Keratinocyte (primary cell): ENCODE measurements around the gene CSNK2A2. TPM values are rescaled to one million over a fixed set of nuclear protein-coding genes. Genes with fewer than 3 reads are reported as not detected.

Experiments
- DNase-seq: peaks from one replicate; pipeline ENCODE4 v3.0.0-alpha.2; 2011; ENCODE audit warnings: low read depth, missing footprints, low spot score
- FAIRE-seq: peaks from 2 replicates; lab custom pipeline; 2011; peaks lifted over from hg19 to GRCh38; lab: Jason Lieb, UNC
- H2AFZ ChIP-seq: 2 replicates; pipeline ENCODE4 v1.6.0; 2012; ENCODE audit warnings: low read length, control low read depth, inconsistent platforms; ENCODE audit not compliant: control insufficient read depth
- H3K27ac ChIP-seq: 2 replicates; pipeline ENCODE4 v1.5.1; 2011; ENCODE audit warnings: low read length; ENCODE audit not compliant: control insufficient read depth, insufficient read depth
- H3K27me3 ChIP-seq: 3 replicates; pipeline ENCODE4 v1.6.0; 2011; ENCODE audit warnings: low read length; ENCODE audit not compliant: control insufficient read depth, insufficient read depth; ENCODE audit errors: extremely low read depth
- H3K36me3 ChIP-seq, 2 experiments: 2 replicates in 1 of 2; 3 replicates in 1 of 2; pipeline ENCODE4 v1.5.1; 2011; ENCODE audit warnings: low read length in 2 of 2, mild to moderate bottlenecking in 1 of 2; ENCODE audit not compliant: control insufficient read depth in 2 of 2, insufficient read depth in 2 of 2; ENCODE audit errors: extremely low read depth in 1 of 2
- H3K4me1 ChIP-seq: 3 replicates; pipeline ENCODE4 v1.5.1; 2011; ENCODE audit warnings: low read length; ENCODE audit not compliant: control insufficient read depth, insufficient read depth; ENCODE audit errors: extremely low read depth
- H3K4me2 ChIP-seq: 3 replicates; pipeline ENCODE4 v1.6.0; 2011; ENCODE audit warnings: low read depth, low read length; ENCODE audit not compliant: control insufficient read depth, insufficient read depth; ENCODE audit errors: extremely low read depth
- H3K4me3 ChIP-seq, 3 experiments: fragments of 200-600 bp in 1 of 3; sonication (generic) in 1 of 3; 2 replicates in 2 of 3; 3 replicates in 1 of 3; pipeline ENCODE4 v1.5.1; 2011 to 2016; ENCODE audit warnings: low read length in 3 of 3, mild to moderate bottlenecking in 3 of 3, control low read depth in 2 of 3, inconsistent platforms in 1 of 3, low read depth in 1 of 3, mixed read lengths in 1 of 3, mixed run types in 1 of 3, moderate library complexity in 1 of 3; ENCODE audit not compliant: control insufficient read depth in 2 of 3, insufficient read depth in 2 of 3; ENCODE audit errors: extremely low read depth in 1 of 3
- H3K79me2 ChIP-seq: 2 replicates; pipeline ENCODE4 v1.6.0; 2012; ENCODE audit warnings: low read length; ENCODE audit not compliant: control insufficient read depth, insufficient read depth
- H3K9ac ChIP-seq: 3 replicates; pipeline ENCODE4 v1.6.0; 2011; ENCODE audit warnings: low read length; ENCODE audit not compliant: control insufficient read depth, insufficient read depth; ENCODE audit errors: extremely low read depth
- H3K9me1 ChIP-seq: 3 replicates; pipeline ENCODE4 v1.6.0; 2011; ENCODE audit warnings: low read length; ENCODE audit not compliant: control insufficient read depth, insufficient read depth; ENCODE audit errors: extremely low read depth
- H3K9me3 ChIP-seq: 2 replicates; pipeline ENCODE4 v1.5.1; 2012; ENCODE audit warnings: low read depth, low read length; ENCODE audit not compliant: control insufficient read depth
- H4K20me1 ChIP-seq: 3 replicates; pipeline ENCODE4 v1.6.0; 2011; ENCODE audit warnings: low read length; ENCODE audit not compliant: control insufficient read depth, insufficient read depth; ENCODE audit errors: extremely low read depth
- EZH2 ChIP-seq: IDR thresholded peaks from one replicate; pipeline ENCODE4 v1.6.1; 2012; ENCODE audit warnings: inconsistent platforms, mild to moderate bottlenecking, low read length, moderate library complexity
- dilution Hi-C: fragments of 300-500 bp; cut with MboI; formaldehyde crosslinking; loops from one replicate; pipeline ENCODE4 v1.7.0; 2020; ENCODE audit warnings: low sequenced_read_pairs; ENCODE audit not compliant: extremely low pct_ligation_motif_present
- polyA plus RNA-seq, 5 experiments: library from polyadenylated mRNA; depleted of rRNA in 3 of 5; stranded (reverse) in 3 of 5; stranded (forward) in 1 of 5; unstranded in 1 of 5; fragments of >200 nt; gene quantifications; 1 replicate in 1 of 5; 2 replicates in 3 of 5; 3 replicates in 1 of 5; pipeline versions ENCODE4 v1.2.1 to v1.2.3, GENCODE V29; 2011 to 2012; ENCODE audit warnings: missing spikeins in 2 of 5, low read depth in 1 of 5, low replicate concordance in 1 of 5
- TF ChIP-seq, protein P1 (sequence below), 3 experiments: IDR thresholded peaks in 1 of 3; conservative IDR thresholded peaks in 1 of 3; optimal IDR thresholded peaks in 1 of 3; 2 replicates in 2 of 3; 3 replicates in 1 of 3; pipeline versions ENCODE3 to v1.5.1; 2011; ENCODE audit warnings: low read length in 3 of 3, mild to moderate bottlenecking in 3 of 3, moderate library complexity in 2 of 3, control low read depth in 1 of 3, inconsistent platforms in 1 of 3; ENCODE audit not compliant: insufficient read depth in 2 of 3; ENCODE audit errors: extremely low read depth in 1 of 3

CSNK2A2 gene
- polyA plus RNA-seq, 1 donor (not counting 4 experiments of a cell fraction or from before 2014, with no cell fraction given) = 49.6 TPM

DNA sequence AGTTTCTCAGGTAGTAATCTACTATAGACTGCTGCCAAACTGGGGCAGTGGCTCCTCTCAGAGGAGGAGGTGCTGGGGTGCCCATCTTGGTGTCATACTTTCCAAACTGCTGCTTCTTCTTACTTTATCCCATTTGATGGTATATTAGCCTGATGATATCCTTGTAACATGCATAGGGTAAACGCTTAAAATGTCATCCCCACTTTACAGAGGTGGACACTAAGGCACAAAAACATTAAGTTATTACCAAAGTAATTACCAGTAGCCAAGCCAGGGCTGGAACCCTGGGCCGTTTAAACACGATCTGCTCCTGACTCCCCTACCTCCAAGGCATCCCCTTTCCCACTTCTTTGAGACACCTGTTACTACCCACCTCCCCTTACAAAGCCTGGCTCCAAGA, 37.8 kb upstream of the CSNK2A2 start:
- dilution Hi-C loops = no loop called here
- DNase-seq = no peak
- Histone ChIP-seq H4K20me1 (no peaks in the 10 kb centered on the region), H3K27ac (no peak overlapping the region), H3K4me3 (peak overlapping the region in 2 of 3 experiments; percentile 71 to 74), H3K9me3 (no peaks in the 10 kb centered on the region), H3K4me1 (peaks cover 5% of the 10 kb centered on the region), H3K4me2 (peak overlapping the region; percentile 93), H3K36me3 (no peaks in the 10 kb centered on the region), H3K9ac (no peak overlapping the region), H3K27me3 (no peaks in the 10 kb centered on the region), H2AFZ (peak overlapping the region; percentile 99), H3K79me2 (no peaks in the 10 kb centered on the region), H3K9me1 (no peaks in the 10 kb centered on the region)
- FAIRE-seq = no peak
- TF ChIP-seq, protein P1, sequence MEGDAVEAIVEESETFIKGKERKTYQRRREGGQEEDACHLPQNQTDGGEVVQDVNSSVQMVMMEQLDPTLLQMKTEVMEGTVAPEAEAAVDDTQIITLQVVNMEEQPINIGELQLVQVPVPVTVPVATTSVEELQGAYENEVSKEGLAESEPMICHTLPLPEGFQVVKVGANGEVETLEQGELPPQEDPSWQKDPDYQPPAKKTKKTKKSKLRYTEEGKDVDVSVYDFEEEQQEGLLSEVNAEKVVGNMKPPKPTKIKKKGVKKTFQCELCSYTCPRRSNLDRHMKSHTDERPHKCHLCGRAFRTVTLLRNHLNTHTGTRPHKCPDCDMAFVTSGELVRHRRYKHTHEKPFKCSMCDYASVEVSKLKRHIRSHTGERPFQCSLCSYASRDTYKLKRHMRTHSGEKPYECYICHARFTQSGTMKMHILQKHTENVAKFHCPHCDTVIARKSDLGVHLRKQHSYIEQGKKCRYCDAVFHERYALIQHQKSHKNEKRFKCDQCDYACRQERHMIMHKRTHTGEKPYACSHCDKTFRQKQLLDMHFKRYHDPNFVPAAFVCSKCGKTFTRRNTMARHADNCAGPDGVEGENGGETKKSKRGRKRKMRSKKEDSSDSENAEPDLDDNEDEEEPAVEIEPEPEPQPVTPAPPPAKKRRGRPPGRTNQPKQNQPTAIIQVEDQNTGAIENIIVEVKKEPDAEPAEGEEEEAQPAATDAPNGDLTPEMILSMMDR (optimal IDR thresholded peaks at IDR 0.05 in 1 of 3, IDR thresholded peaks at IDR 0.05 in 1 of 3, conservative IDR thresholded peaks at IDR 0.05 in 1 of 3; ENCODE audit: extremely low read depth in 1 of 3, insufficient read depth in 2 of 3, low read length in 3 of 3) = no peak
- no peak for TF ChIP-seq EZH2

DNA sequence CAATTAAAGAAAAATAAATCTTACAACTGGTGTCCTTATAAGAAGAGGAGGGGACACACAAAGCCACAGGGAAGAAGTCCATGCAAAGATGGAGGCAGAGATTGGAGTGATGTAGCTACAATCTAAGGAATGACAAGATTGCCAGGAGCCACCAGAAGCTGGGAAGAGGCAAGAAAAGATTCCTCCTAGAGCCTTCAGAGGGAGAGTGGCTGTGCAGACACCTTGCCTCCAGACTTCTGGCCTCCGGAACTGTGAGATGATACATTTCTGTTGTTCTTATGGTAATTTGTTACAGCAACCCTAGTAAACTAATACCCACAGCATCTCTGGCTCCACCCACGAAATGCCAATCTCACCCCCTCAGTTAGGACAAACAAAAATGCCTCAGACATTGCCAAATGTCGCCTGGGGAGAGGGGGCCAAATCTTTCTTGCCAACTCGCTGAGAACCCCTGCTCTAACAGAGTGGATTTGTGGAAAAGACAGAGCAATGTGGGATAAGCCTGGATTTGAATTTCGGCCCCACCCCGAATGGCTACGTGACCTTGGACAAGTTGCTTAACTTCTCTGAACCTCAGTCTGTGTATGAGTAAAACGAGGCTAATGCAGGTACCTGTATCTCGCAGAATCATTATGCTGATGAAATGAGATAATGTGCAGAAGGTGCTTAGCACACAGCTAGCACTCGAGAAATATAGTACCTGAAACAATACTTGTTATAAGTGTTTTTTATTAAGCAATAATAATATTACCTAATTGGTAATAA, 37.1 kb upstream of the CSNK2A2 start:
- Histone ChIP-seq H3K4me3 (no peak overlapping the region), H3K9me3 (no peaks in the 10 kb centered on the region), H3K9me1 (no peaks in the 10 kb centered on the region), H3K4me2 (no peak overlapping the region), H3K4me1 (peaks cover 5% of the 10 kb centered on the region), H3K27me3 (no peaks in the 10 kb centered on the region), H3K9ac (no peak overlapping the region), H2AFZ (no peak overlapping the region), H3K27ac (no peak overlapping the region), H3K36me3 (no peaks in the 10 kb centered on the region), H3K79me2 (no peaks in the 10 kb centered on the region), H4K20me1 (no peaks in the 10 kb centered on the region)
- DNase-seq = no peak
- no peak for TF ChIP-seq EZH2
- TF ChIP-seq, protein P1 (optimal IDR thresholded peaks at IDR 0.05 in 1 of 3, IDR thresholded peaks at IDR 0.05 in 1 of 3, conservative IDR thresholded peaks at IDR 0.05 in 1 of 3; ENCODE audit: extremely low read depth in 1 of 3, insufficient read depth in 2 of 3, low read length in 3 of 3) = no peak
- FAIRE-seq = no peak
- dilution Hi-C loops = no loop called here
